Left kidney (tissue), 8 donors: ENCODE measurements around the gene CDC45. TPM values are rescaled to one million over a fixed set of nuclear protein-coding genes. Genes with fewer than 3 reads are reported as not detected.
A peak's percentile ranks its signal among the peaks of the same experiment; 100 is the strongest.
"Not testable (repeated sequence)": the region's sequence is repeated elsewhere in the genome, so short reads cannot be mapped to it uniquely, and the experiment has no call there.

Experiments used
- DNase-seq: peaks from one replicate; pipeline ENCODE4 v3.0.0-alpha.2; 2013
- long read RNA-seq, 8 donors: transcript quantifications; one replicate each; lab custom pipeline, GENCODE V29; 2026
- polyA plus RNA-seq: library from polyadenylated mRNA; unstranded; fragments of 120-200 nt; gene quantifications from one replicate; pipeline ENCODE4 v1.2.1, GENCODE V29; 2013; ENCODE audit not compliant: insufficient read length

CDC45 gene, protein sequence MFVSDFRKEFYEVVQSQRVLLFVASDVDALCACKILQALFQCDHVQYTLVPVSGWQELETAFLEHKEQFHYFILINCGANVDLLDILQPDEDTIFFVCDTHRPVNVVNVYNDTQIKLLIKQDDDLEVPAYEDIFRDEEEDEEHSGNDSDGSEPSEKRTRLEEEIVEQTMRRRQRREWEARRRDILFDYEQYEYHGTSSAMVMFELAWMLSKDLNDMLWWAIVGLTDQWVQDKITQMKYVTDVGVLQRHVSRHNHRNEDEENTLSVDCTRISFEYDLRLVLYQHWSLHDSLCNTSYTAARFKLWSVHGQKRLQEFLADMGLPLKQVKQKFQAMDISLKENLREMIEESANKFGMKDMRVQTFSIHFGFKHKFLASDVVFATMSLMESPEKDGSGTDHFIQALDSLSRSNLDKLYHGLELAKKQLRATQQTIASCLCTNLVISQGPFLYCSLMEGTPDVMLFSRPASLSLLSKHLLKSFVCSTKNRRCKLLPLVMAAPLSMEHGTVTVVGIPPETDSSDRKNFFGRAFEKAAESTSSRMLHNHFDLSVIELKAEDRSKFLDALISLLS
- polyA plus RNA-seq, result 25.2 TPM
- long read RNA-seq, donor 1, partial matches to known transcripts, result 0 of 7 reads
- long read RNA-seq, donor 1, other reads (novel, unspliced or antisense), result 0 of 7 reads
- long read RNA-seq, donor 2, partial matches to known transcripts, result 0 of 2 reads
- long read RNA-seq, donor 2, other reads (novel, unspliced or antisense), result 0 of 2 reads
- long read RNA-seq, donor 3, partial matches to known transcripts, result 6 of 9 reads
- long read RNA-seq, donor 3, other reads (novel, unspliced or antisense), result 0 of 9 reads
- long read RNA-seq, donor 4, result 0 reads
- long read RNA-seq, donor 5, partial matches to known transcripts, result 244 of 252 reads
- long read RNA-seq, donor 5, other reads (novel, unspliced or antisense), result 0 of 252 reads
- long read RNA-seq, donor 6, partial matches to known transcripts, result 241 of 248 reads
- long read RNA-seq, donor 6, other reads (novel, unspliced or antisense), result 0 of 248 reads
- long read RNA-seq, donor 7, transcript CDC45-201 (19 exons, 1,976 nt), result major isoform, 7 of 10 reads
- long read RNA-seq, donor 7, partial matches to known transcripts, result 0 of 10 reads
- long read RNA-seq, donor 7, other reads (novel, unspliced or antisense), result 0 of 10 reads
- long read RNA-seq, donor 8, partial matches to known transcripts, result 0 of 1 reads
- long read RNA-seq, donor 8, other reads (novel, unspliced or antisense), result 0 of 1 reads

DNA sequence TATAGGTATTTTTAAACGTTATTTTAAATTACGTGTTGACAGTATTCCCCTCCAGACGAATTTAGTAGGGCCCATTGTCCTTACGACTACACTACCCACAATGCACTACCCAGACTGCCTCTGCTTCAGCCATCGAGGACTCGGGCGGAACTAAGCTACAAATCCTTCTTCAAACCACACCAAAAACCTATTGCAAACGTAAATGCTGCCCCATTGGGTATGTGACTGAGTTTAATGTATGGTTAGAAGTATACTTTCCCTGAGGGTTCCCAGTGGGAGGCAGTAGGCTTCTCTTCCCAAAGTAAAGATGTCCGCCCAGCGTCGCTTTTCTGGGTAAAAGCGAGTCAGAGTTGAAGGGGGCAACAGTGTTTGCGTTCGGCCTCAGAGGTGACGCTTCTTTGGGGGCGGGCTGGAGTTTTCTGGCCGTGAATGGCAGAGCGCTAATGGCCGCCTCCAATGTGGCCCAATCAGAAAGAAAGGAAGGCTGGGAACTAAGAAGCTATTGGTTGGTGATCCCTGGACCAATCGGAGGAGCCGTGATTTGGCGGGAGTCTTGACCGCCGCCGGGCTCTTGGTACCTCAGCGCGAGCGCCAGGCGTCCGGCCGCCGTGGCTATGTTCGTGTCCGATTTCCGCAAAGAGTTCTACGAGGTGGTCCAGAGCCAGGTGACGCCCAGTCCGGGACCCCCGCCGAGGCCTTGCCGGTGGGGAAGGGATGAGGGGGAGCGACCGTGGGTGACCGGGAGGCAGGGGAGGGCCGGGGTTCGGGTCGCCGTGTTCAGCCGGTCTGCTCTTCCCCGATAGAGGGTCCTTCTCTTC, at the start of gene CDC45:
Gene CDC45, plus strand, starts transcription at position 566 of the 818 bp plus-strand sequence. Its CDS starts 49 bp downstream, at position 615.
- DNase-seq, result peak; percentile 99

DNA sequence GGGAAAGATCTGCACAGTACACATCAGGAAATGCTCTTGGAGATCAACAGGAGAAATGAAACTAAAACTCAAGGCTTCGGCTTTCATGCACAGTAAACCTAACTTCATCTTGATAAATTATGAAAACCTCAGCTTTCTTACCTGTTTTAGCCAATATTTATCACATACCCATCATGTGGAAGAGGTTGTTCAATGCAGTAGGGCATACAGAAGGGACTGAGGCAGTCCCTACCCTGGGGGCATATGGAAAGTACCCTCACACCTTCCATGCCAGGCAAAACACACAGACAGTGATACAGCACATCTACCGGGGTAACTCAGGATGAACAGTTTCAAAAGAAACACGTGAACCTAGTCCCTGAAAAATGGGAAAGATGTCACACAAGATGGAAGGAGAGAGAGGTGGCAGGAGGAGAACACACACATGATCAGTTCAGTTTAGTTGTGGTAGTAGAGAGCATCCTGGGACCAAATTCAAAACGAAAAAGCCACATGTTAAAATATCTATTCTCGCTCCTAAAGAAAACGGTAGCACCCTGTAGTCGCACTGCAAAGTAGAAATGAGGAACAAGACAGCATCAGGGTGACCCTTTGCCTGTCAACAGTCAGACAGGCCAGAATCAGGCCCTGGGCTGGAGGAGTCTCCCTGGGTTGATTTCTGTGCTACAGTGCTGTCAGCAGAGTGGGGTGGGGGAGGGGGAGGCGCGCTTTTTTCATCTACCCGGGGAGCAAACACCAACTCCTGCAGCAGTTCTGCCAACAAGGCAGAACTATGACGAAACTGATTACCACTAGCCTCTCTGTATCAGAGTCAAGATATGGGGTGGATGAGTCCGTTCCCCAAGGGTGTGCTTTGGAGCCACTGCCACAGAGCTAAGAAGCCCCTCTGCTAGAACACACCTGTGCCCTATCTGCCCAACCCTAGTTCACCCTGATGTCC, 49.5 kb upstream of the CDC45 start:
- DNase-seq, result peak; percentile 4

DNA sequence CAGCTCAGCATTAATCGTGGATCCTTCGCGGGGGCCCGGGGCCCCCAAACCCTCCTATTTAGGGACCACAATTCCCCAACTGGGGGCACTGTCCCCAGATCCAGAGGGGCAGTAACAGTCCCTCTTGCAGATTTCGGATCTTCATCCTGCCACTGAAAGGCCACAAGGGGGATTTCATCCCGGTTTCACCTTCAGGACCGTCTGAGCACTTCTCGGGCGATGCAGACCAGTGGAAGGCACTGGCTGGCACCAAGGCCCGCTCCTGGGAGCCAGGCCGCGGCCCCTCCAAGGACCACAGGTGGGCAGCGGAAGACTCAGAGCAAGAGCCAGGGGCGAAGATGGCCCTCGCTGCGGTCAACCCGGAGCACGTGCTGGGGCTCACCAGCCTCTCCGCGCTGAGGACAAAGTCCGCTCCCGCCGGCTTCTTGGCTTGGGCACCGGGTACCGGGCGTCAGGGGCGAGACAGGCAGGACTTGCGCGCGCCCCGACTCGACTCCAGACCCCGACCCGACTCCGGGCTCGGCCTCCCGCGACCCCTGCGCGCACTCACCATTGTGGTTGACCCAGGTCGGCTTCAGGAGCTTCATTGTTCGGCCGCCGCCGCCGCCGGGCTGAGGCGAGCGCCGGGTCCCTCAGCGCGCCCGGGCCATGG, 48.7 kb upstream of the CDC45 start:
- DNase-seq, result peak; percentile 14

DNA sequence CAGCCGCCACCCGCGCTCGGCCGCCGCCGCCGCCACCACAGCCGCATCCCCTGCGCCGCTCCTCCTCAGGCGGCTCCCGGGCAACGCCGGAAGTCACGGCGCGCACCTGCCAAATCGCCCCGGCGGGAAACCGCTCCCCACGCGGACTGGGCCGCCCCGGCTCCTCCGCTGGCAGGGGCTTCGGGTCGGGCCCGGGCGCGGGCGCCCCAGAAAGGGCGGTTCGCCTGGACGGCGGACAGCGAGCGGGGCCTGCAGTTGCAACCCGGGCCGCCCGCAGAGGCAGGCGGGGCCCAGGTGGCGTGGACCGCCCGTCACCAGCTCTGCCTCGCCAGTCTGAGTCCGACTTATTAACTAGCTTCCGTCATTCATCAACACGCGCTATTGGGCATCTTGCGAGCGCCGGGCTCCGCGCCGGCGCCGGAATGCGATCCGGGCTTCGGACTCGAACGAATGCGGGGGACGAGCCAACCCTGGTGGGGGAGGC, 48.0 kb upstream of the CDC45 start, which contains the start of gene HIRA:
Gene HIRA, minus strand, starts transcription at position 85 of the 484 bp plus-strand sequence. CDS start 257 bp downstream, outside the sequence.
- DNase-seq, result peak; percentile 72

DNA sequence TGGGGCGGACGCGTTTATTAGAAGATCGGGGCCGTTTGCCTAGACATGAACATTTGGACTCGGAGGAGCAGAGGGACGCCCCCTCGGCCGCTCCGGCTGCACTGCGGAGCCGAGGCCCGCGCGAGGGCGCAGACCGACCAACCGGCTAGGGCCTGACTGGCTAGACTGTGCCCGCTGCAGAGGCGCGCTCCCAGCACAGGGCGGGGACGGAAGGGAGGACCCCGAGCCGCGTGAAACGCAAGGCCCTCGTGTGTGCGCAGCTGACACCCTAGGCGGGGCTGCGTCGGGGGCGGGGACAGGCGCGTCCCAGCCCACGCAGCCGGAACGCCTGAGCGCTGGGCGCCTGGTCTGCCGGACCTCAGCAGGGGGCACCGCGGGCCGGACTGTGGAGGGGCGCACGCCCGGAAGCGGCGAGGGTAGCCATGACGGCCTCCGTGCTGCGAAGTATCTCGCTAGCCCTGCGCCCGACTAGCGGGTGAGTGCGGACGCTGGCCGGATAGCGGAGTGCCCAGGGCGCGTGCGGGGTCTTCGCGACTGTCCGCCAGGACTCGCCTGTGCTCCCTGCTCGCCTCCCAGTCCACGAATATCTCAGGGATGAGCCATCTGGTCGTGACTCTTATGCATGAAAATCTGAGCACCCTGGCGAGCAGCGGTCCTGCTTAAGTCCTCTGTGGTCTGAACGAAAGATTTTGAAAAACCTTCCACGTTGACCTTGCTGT, 47.4 kb upstream of the CDC45 start, which contains the start of gene MRPL40:
Gene MRPL40, plus strand, starts transcription at position 413 of the 719 bp plus-strand sequence. Its CDS starts 10 bp downstream, at position 423.
- peak; percentile 90 for DNase-seq

DNA sequence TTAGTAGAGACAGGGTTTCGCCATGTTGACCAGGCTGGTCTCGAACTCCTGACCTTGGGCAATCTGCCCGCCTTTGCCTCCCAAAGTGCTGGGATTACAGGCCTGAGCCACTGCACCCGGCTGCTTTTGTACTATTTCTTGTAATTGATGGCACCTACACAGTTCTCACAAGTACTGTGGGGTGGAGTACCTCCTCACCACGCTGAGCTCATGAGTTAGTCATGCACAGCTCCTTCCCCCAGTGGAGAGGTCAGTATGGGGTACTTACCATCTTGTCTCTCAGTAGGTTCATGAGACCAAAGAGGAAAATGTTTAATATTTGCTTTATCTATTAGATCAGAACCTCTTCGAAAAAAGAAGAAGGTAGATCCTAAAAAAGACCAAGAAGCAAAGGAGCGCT, 45.3 kb upstream of the CDC45 start:
- no peak for DNase-seq

DNA sequence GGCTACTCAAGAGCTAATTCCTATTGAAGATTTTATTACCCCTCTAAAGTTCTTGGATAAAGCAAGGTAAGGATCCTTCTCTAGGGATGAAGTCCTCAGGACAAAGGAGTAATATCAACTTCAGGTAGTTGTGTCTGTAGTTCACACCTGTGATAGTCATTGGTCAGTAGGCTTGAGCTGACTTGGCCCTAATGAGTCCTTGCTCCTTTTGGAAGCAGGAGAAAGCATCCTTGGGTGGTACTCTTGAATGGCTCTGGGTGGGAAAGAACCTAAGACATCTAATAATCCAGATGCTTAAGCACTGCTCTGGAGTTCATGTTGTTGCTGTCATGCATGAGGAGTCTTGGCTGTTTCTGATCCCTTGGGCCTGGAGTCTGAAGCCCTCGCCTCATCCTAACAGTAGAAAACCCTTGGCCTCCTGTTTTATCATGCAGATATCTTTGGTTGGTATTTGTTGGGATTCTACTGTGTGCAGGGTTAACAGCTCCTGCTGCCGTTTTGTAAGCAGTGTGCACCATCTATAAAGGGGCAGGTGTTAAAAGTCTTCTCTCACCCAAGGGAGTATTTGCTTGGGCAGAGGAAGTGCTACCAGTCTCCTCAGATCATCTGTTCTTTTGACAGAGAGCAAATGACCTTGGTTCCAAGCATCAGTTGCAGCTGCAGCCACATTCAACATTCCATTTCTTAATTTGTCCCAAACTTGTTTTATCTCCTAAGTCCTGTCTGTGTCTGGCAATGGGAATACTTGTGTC, 44.7 kb upstream of the CDC45 start:
- DNase-seq, result no peak

DNA sequence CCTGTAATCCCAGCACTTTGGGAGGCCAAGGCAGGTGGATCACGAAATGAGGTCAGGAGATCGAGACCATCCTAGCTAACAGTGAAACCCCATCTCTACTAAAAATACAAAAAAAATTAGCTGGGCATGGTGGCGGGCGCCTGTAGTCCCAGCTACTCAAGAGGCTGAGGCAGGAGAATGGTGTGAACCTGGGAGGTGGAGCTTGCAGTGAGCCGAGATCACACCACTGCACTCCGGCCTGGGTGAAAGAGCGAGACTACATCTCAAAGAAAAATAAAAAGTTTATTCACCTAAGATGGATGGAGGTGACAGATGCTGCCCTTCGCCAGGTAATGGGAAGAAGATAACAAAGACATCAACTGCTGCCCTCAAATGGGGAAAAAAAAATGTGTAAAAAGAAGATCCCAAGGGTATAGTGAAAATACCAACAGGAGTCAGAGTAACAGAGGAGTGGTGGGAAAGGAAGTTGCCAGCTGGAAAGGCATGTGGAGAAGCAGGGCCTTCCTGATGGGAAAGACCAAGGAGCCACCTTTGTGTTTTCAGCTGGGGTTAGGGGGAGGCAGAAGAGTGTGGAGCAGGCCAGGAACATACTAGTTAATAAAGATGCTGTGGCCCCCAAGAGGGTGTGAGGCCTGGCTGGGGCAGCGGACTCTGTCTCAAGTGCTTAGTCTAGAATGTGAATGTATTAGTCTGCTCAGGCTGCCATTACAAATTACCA, 43.1 kb upstream of the CDC45 start:
- not testable (repeated sequence) for DNase-seq

DNA sequence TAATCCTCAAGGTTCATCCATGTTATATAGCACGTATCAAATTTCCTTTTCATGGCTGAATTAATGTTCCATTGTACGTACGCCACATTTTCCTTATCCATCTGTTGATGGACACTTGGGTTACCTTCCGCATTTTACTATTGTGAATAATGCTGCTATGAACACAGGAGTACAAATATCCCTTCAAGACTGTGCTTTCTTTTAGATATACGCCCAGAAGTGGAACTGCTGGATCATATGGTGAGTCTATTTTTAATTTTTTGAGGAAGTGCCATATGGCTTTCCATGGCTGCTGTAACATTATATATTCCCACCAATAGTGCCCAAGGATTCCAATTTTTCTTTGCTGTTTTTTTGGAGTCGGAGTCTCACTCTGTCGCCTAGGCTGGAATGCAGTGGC, 41.4 kb upstream of the CDC45 start:
- DNase-seq, result no peak

DNA sequence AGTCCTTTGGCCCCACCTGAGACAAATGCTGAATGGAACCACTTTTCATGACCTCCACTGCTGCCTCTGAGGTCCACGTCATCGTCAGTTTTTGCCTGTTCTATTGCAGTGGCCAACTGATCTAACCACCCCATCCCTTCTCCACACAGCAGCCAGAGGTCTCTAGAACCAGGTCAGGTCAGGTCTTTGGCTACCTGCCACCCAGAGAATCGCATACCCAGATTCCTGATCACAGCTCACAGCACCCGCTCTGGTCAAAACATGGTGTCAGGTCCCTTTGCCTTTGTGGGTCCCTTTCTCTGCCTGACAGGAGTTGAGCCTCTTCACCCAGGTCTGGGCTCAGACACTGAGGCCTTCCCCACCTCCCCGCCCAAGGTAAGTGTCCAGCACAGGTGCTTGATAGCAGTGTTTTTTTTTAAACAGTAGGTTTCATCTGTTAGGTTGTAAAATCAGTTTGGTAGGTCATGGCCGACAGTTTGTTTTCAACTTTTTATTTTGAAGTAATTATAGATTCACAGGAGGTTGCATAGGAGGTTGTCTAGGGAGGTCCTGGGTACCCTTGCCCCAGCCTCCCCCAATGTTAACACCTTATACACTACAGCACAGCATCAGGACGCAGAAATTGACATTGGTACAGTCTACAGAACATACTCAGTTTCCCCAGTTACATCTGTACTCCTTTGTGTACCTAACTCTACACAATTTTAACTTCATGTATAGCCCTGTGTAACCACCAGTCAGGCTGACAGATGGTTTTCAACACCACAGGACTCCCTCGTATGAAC, 39.1 kb upstream of the CDC45 start:
- no peak for DNase-seq

DNA sequence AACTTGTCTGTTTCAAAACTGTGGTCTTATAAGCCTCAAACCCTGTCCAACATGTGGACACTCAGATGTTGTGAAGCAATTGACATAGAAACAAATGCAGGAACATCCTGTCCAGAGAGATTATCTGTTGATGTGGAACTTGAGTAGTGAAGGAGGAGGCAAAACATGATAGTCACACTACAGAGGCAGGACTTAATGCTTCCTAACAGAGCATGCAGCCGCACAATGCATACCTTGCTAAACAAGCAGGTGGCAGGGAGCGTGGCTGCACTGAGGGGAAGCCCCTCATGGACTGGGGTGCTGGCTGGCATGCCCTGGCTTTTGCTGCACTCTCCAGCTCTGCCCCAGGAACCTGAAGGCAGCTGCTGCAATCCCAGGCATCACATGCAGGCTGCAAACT, 37.6 kb upstream of the CDC45 start:
- no peak for DNase-seq

DNA sequence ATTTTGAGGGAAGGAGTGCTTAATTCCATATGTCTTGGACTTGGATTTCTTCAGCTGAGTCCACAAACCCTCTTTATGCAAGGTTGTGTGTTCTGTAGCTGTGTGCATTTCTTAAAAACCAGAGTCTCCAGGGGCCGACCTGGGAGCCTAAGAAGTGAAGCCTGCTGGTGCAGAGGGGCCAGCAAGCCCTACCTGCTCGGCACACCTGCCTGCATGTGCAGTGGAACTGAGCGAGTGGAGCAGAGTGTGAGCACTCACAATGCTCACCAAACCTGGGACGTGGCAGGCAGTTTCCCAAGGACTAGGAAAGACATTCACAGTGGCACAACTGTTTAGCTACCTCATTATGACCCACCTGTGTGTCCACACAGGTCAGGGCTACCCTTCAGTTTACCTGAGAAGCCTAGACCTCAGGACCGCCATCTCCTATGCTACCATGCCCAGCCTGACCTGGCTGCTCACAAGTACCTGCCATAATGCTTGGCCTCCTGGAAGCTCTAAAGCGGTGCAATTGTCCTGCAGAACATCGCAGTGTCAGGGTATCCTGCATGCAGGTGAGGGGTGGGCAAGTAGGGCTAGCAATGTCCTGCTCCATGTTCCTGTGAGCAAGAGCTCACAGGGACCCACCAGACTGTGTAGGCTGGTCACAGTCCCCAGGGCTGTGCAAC, 36.0 kb upstream of the CDC45 start:
- DNase-seq, result no peak

DNA sequence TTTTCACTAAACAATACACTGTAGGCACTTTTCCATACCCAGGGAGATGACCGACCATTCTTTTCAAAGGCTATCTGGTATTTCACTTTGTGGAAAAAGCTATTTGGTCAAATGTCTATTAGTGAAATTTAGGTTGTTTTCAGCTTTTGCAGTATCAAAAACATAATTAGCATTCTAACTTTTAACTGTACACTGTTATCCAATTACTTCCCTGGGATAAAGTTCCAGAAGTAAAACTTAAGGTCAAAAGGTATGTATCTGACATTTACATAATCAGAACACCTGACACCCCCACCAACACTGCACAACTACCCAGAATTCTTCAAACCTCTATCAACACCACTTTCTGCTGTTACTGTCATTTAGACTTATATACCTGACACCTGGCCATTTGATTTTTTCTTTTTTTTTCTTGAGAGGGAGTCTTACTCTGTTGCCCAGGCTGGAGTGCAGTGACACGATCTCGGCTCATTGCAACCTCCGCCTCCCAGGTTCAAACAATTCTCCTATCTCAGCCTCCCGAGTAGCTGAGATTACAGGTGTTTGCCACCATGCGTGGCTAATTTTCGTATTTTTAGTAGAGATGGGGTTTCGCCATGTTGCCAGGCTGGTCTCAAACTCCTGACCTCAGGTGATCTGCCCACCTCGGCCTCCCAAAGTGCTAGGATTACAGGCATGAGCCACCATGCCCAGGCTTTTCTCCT, 34.3 kb upstream of the CDC45 start:
- DNase-seq, result not testable (repeated sequence)

DNA sequence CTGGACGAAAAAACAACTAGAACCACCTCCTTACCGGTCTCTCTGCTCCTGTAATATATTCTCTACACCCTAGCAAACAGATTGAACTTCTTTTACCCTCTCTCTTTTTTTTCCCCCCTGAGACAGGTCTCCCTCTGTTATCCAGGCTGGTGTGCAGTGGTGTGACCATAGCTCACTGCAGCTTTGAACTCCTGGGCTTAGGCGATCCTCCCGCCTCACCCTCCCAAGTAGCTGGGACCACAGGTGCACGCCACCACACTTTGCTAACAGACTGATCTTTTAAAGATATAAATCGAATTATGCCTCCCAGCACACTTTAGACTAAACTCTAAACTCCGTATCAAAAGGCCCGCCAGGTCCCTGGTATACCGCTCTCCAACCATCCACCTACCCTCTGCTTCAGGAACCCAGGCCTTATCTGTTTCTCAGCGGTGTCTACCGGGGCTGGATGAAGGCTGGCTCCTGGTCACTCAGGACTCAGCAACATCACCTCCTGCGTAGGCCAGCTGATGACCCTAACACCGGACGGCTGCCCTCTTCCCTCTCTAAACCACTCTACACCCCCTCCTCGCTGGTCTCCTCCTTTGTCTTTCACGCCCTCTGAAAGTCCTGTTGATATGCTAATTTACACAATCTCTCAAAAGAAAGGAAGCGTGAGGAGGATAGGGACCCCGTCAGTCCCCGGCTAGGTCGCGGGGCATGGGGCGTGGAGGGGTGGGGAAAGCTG, 33.0 kb upstream of the CDC45 start:
- DNase-seq, result peak; percentile 11
